Measurements from ENCODE around the gene EXD3. TPM values are rescaled to one million over a fixed set of nuclear protein-coding genes. Genes with fewer than 3 reads are reported as not detected.
"Not testable (repeated sequence)": the region's sequence is repeated elsewhere in the genome, so short reads cannot be mapped to it uniquely, and the experiment has no call there.

The EXD3 gene
- total RNA-seq, 1 donor from 2014 or later = 18.7 TPM

DNA sequence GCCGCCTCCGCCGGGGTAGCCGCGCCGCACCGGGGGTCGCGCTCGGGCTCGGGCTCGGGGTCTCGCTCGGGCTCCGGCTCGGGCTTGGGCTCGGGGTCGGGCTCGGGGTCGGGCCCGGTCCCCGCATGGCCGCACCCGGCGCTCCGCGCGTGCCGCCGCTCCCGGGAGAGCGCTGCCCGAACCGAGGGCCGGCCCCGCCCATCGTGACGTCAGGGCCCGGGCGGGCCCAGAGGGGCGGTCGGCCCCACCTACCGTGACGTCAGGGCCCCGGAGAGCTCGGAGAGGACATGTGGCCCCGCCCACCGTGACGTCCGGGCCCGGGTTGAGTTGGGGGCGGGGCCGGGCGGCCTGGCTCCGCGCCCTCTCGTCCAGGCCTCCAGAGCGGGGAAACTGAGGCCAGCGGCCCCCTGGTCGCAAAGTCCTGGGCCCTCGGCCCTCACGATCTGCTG, 36.2 kb upstream of the EXD3 start, which contains the start of gene NSMF:
Gene NSMF (minus strand): TSS at position 183 of the 449 bp plus-strand sequence. CDS start 232 bp downstream, outside the sequence.
- DNase-seq (ENCODE audit: low read depth in 2 of 2) = peak; percentile 92 to 95

DNA sequence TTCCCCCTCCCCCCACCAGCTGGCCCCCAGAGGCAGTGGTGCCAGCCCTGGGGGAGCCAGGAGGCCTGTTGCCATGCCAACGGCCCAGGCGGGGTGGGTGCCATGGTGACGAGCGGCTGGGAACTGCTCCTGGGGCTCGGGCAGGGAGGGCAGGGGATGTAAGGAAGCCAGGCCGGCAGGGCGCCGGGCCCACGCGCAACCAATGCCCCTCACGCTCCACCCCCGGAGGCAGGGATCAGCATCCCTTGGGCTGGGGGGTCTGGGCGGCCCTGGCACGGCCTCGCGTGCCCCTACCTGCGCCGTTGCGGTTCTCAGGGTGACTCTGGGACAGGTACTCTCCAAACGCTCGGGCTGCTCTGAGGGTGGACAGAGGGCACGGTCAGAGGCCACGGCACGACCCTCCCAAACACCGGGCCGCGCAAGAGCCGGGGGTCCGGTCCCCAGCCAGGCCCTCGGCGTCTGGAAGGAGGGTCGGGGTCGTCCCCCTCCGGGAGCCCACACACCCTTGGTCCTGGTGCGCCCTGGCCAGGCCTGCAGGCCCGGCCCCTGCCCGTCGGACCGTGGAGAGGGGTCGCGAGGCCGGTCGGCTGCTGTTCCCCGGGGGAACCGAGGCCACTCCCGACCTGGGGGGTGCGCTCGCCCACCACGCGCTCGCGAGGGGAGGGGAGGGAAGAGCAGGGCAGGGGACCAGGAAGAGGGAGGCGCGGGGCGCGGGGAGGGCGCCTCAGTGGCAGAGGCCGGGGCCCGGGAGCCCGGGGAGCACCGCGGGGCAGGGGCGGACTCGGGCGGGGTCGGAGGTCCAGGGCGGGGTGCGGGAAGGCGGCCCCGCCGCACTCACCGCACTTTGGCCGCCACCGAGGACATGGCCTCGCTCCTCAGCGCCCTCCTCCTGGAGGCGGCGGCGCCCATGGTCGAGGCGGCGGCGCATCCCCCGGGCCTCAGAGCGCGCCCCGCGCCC, 35.5 kb upstream of the EXD3 start:
- DNase-seq (ENCODE audit: low read depth in 2 of 2) = no peak

DNA sequence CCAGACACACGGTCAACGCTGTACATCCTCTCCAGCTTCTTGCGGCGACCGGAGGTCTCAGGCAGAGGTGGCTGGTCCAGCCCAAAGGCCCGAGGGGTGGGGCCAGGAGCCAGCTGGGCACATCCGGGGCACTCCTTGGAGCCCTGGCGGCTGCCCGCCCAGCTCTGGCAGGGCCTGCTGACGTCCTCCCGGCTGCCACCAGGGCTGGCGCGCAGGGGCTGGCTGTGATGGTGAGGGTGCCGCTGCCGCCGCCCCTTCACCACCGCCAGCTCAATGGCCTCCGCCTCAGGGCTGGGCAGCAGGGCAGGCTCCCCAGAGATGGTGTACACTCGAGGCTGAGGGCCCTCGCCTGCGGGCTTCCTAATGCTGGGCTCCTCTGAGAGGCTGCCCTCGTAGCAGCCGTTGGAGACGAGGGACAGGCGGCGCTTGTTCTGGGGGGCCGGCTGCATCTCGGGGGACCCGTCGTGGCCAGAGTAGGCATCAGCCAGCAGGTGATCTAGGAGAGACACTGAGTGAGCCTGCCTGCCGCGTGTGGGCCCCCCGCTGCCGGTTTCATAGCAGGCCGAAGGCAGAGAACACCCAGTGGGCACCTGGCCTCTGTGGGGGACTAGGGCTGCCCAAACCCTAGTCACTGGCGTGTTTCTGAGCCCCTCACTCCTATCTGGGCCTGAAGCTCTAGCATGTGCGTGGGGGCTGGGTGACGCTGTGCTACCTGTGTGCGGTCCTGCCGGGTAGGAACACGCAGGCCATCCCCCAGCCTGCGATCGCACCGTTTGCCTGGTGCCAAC, 34.6 kb upstream of the EXD3 start:
- no peak for DNase-seq (ENCODE audit: low read depth in 2 of 2)

DNA sequence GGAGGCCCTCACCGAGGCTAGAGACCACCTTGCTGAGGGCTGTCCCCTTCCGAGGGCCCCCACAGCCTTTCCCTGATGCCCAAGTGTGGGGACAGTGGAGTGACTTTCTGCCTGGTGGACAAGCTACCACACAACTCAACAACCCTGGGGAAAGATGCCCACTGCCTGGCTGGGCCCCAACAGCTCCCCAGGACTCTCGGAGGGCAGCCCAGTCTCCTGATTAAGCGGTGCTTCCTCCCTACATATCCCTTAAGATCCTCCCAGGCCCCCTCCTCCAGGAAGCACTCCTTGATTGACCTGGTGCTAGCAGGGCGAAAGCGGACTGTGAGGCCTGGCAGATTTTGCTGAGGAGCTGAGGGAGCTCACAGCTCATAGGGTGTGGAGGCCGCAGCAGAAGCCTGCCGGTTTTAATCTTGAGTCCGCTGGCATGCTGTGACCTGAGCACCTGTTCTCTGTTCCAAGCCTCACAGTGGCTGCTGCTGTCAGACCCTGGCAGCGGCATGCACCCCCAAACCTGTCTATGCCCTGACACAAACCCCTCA, 34.0 kb upstream of the EXD3 start:
- DNase-seq (ENCODE audit: low read depth in 2 of 2) = no peak

DNA sequence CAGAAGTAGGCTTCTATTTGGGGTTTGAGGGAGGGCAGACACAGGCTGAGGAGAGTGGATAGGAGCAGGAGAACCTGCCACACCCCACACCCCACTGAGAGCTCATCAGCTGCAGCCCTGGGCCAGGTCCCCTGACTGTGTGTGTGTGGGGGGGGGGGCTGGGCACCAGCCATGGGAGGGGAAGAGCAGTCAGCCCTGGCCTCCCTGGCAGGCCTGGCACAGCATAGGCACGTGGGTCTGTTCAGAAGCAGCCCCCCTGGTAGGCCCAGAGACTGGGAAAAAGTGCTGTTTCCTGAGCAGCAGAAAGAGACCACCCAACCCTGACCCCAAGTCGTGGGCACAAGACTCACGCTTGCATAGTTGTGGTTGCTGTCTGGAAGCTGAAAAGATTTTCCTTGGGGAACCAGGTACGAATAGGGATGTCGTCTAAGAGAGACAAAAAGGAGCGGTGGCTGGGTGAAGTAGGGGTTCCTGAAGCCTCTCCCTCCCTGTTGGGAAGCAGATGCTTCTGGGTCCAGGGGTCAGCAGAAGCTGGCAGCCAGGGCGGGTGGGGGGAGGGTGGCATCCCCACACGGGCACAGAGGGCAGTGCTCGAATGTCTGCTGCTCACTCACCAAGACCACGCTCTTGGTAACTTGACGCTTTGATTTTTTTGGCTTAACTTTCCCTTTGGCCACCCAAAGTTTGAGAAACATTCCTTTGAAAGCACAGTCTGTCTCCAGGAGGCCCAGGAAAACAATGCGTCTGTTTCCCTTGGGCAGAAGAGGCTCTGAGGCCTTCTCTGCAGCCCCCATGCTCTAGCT, 33.3 kb upstream of the EXD3 start:
- no peak for DNase-seq (ENCODE audit: low read depth in 2 of 2)

DNA sequence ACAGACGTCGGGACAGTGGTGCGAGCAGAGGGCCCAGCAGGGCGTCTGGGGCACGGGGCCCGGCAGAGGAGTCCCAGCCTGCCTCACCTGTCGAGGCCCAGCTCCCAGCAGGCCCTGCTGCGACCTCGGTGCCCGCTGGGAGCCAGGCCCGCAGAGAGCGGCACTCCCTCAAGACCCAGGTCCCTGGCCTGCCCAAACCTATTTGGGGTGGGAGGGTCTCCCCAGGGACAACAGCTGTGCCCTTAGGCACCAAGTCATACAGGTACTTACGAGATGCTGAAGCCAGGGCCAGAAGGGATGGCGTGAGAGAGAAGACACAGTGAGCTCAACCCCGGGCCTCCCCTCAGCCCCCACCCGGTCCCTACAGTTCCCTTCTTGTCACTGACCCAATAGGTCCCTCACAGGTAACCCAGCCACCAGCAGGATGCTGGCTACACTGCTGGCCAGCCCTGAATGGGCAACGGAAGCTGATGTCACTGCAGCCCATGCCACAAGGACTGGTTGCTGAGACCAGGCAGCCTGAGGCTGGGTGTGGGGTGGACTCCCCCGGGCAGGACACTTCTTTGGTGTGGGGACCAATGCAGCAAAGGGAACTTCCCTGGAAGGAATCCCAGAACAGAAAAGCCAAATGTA, 32.5 kb upstream of the EXD3 start:
- DNase-seq (ENCODE audit: low read depth in 2 of 2) = no peak

DNA sequence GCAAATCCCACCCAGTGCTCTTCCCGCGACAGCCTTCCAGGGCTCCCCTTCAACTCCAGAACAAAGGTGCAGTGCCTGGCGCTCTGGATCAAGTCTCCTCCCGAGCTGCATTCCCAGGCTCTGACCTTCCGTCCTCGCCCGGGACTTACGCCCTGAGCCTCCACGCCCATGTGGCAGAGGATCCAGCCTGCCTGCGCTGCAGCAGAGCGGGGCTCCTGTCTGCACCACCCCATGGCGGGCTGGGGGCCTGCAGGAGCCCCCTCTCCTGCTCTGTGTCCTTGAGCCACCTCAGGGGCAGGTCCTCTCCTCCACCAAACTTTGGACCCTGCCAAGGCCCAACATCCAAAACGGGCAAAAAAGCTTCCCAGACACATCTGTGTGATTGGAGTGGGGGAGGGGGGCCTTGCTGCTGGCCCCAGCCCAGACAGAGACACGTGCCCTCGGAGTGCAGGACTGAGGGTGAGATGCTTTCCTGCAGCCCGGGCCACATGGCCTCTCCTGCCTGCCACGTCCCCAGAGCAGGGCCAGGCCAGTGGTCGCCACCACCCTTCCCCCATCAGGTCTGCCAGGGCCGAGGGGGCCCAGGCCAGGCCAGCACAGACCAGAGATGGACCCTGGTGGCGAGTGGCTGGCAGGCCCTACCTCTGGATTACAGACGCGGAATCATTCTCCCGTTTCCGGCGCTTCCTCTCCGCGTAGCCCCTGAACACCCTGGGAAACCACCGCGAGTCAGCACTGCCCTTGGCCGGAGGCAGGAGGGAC, 31.8 kb upstream of the EXD3 start:
- peak; percentile 73 to 83 for DNase-seq (ENCODE audit: low read depth in 2 of 2)

DNA sequence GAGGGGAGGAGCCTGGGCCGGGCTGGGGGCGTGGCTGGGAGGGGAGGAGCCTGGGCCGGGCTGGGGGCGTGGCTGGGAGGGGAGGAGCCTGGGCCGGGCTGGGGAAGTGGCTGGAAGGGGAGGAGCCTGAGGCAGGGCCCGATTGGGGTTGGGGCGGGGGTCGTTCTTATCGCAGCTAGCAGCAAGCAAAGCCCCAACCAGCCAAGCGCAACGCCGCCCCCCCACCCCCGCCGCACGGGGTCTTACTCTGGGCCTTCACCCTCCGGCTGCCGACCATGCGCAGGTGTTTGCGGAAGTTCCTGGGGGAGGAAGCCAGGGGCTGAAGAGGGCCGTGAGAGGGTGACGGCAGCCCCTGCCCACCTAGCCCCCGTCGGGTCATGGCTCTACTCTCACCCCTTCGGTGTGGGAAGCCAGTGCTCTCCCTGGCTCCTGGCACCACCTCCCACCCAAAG, 31.2 kb upstream of the EXD3 start:
- peak; percentile 44 to 75 for DNase-seq (ENCODE audit: low read depth in 2 of 2)

DNA sequence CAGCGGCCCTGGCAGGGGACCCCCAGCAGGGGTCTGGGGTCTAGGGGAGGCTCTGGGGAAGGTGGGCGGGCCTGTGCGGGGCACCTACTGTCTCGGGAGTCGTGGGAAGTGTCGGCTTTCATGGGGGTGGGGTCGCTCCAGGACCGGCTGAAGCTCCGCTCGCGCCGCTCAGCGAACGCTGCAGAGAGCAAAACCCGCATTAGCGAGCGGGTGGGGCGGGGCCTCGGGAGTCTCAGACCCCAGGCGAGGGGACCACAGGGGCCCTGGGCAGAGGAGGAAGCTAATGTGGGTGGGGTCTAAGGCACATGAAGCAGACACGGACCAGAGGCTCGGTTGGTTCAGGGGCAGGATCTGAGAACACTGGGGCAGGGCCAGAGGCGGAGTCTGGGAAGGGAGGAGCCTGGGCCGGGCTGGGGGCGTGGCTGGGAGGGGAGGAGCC, 30.7 kb upstream of the EXD3 start:
- peak; percentile 76 to 88 for DNase-seq (ENCODE audit: low read depth in 2 of 2)

DNA sequence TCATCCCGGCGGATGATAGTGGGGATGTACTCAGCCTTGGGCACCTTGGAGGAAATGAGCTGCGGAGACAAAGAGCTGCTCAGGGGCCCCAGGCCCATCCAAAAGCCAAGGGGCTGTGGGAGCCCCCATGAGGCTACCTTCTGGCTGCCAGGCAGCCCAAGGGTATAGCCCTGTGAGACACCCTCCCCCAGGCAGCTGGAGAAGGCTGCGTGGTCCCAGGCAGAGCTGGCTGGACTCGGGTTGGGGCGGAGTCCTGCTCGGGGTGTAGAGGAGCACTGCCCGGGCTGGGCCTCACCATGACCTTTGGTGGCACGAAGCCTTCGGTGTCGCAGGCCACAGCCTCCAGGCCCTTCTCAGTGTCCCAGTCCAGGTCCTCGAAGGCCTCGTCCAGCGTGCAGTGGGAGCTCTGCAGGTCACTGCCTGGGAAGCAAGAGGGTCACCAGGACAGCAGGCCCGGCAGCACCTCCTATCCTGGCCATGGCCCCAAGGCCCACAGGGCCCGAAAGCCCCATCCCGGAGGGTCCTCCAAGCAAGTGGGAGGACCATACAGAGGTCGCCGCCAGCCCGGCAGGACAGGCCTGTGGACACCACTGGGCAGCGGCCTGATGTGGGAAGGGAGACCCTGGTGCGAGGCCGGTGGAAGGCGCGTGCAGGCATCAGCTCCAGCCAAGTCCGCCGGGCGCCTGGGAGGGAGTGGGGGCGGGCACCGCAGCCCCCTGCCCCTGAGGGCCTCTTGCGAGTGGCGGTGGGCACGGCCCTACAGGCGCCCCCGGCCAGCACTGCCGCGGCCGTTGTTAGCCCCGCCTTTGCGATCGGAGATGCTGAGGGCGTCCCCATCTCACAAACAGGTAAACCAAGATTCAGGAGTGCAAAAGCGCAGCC, 30.0 kb upstream of the EXD3 start:
- DNase-seq (ENCODE audit: low read depth in 2 of 2) = no peak

DNA sequence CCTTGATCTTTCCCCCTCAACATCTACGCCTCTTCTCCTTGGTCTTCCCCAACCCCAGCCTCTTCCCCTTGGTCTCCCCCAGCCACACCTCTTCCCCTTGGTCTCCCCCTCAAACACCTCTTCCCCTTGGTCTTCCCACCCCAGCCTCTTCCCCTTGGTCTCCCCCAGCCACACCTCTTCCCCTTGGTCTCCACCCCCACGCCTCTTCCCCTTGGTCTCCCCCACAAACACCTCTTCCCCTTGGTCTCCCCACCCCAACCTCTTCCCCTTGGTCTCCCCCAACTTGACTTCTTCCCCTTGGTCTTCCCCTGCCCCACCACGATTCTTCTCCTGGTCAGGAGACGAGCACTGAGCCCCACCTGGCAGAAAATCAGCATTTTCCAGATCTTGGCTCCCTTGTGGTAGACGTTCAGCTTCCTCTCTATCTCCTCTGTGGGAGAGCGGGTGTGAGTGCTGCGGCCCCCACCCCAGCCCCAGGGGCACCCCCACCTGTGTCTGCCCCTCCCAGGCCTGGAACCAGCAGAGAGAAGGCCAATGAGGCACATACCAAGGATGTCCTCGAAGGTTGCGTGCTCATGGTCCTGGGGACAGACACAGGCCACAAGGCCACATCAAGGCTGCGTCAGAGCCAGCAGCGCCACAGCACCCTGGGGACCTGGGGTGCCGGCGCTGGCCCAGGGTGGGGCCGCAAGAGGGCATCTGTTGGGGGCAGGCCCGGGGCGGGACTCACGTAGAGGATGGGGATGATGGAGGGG, 29.2 kb upstream of the EXD3 start:
- DNase-seq (ENCODE audit: low read depth in 2 of 2) = no peak

DNA sequence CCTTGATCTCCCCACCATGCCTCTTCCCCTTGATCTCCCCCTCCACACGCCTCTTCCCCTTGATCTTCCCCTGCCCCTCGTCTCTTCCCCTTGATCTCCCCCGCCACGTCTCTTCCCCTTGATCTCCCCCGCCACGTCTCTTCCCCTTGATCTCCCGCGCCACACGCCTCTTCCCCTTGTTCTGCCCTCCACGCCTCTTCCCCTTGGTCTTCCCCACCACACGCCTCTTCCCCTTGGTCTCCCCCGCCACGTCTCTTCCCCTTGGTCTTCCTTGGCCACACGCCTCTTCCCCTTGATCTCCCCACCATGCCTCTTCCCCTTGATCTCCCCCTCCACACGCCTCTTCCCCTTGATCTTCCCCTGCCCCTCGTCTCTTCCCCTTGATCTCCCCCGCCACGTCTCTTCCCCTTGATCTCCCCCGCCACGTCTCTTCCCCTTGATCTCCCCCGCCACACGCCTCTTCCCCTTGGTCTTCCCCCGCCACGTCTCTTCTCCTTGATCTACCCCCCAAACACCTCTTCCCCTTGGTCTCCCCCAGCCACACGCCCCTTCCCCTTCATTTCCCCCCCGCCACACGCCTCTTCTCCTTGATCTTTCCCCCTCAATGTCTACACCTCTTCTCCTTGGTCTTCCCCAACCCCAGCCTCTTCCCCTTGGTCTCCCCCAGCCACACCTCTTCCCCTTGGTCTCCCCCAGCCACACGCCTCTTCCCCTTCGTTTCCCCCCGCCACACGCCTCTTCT, 28.5 kb upstream of the EXD3 start:
- not testable (repeated sequence) for DNase-seq (ENCODE audit: low read depth in 2 of 2)

DNA sequence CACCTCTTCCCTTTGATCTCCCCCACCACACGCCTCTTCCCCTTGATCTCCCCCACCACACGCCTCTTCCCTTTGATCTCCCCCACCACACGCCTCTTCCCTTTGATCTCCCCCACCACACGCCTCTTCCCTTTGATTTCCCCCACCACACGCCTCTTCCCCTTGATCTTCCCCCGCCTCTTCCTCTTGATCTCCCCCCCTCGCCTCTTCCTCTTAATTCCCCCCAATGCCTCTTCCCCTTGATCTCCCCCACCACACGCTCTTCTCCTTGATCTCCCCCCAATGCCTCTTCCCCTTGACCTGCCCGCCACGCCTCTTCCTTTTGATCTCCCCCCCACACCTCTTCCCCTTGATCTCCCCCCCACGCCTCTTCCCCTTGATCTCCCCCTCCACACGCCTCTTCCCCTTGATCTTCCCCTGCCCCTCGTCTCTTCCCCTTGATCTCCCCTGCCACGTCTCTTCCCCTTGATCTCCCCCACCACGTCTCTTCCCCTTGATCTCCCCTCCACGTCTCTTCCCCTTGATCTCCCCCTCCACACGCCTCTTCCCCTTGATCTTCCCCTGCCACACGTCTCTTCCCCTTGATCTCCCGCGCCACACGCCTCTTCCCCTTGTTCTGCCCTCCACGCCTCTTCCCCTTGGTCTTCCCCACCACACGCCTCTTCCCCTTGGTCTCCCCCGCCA, 27.7 kb upstream of the EXD3 start:
- DNase-seq (ENCODE audit: low read depth in 2 of 2) = not testable (repeated sequence)

DNA sequence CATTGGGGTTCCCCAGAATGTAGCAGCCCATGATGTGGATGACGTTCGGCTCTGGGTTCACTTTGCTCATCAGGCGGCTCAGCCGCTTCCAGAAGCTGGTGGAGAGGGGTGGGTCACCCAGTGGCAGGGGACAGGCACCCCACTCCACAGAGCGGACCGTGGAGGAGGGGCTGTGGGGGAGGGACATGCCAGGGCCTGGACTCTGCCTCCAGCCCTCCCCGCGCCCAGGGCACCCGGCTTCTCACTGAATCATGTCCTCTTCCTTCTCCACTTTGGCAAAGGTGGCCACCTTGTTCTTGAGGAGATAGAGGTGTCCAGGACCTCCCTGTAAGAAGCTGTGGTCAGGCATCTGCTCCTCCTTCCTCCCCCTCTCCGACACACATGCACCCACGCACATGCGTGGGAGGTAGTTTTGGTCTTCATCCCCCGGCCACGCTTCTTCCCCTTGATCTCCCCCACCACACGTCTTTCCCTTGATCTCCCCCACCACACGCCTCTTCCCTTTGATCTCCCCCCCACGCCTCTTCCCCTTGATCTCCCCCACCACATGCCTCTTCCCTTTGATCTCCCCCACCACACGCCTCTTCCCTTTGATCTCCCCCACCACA, 27.1 kb upstream of the EXD3 start:
- no peak for DNase-seq (ENCODE audit: low read depth in 2 of 2)

DNA sequence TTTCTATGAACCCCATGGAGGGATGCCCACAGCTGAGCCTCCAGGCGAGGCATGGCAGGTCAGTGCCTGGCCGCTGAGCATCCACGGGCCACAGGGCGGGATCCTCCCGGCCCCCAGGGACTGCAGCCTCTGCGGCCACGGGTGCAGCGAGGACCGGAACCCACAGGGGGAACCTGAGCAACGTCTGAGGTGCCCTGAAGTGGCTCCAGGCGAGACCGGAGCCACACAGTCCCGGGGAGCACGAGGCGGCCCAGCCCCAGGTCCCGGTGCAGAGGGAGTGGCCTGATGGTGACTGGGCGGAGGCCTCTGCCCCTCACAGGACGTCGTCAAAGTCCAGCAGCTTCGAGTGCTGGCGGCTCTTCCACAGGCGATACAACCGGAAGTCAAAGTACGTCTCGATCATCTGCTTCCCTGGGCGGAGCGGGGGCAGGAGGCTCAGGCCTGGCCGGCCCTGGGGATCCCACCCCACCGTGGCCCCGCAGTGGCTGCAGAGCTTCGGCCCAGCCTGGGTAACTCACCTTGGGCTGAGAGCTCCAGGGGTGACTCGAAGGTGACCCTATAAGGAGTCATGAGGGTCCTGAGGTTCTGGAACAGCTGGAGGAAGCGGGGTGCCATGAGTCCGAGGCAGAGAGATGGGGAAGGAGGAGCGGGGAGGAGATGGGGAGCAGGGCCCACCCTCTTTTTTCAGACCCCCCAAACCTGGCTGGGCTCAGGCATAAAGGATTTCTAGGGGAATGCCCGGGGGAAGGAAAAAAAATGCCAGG, 26.3 kb upstream of the EXD3 start:
- no peak for DNase-seq (ENCODE audit: low read depth in 2 of 2)

DNA sequence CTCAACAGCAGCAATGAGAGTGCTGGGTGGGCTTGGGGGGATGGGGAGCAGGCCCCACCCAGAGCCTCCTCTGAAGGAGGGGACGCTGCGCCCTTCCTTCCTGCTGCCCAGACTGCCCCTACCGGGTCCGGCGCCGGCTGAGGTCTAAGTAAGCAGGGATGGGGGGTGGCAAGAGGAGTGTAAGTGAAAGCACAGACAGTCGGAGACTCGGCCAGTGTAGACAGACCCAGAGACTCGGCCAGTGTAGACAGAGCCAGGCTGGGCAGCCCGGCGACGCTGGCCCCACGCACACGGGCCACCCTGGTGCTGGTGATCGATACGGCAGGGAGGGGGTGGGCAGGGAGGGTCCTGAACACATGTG, 25.6 kb upstream of the EXD3 start:
- no peak for DNase-seq (ENCODE audit: low read depth in 2 of 2)
